ENCODE data around the gene TEKT2. TPM values are rescaled to one million over a fixed set of nuclear protein-coding genes. Genes with fewer than 3 reads are reported as not detected.

The TEKT2 gene, protein sequence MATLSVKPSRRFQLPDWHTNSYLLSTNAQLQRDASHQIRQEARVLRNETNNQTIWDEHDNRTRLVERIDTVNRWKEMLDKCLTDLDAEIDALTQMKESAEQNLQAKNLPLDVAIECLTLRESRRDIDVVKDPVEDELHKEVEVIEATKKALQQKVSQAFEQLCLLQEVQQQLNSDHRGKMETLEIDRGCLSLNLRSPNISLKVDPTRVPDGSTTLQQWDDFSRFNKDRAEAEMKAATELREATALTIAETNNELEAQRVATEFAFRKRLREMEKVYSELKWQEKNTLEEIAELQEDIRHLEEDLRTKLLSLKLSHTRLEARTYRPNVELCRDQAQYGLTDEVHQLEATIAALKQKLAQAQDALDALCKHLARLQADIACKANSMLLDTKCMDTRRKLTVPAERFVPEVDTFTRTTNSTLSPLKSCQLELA
- total RNA-seq, result not detected in 2 replicates

GRCh38 chr1:36083635-36084496, at the start of gene TEKT2:
TSS of gene TEKT2 (plus strand) at chr1:36084094. CDS start at chr1:36084922, 828 bp downstream.

GRCh38 chr1:36088577-36089392, 4.9 kb downstream of the TEKT2 start, which contains the start of gene ADPRS:
TSS of gene ADPRS (plus strand) at chr1:36088892. CDS start at chr1:36088905, 13 bp downstream.

GRCh38 chr1:36125129-36125991, 41.5 kb downstream of the TEKT2 start, which contains the start of gene COL8A2:
TSS of gene COL8A2 (minus strand) at chr1:36125222. CDS start at chr1:36100242, 24,980 bp downstream.

Other genes starting within 250 kb of the TEKT2 start
- 15.4 and 23.7 TPM in 2 replicates for gene AGO1, start 200.9 kb upstream of the TEKT2 start, total RNA-seq
- gene AGO3, start 153.0 kb upstream of the TEKT2 start, total RNA-seq, result 11.4 and 14.3 TPM in 2 replicates
- 15.1 and 20.3 TPM in 2 replicates for gene ADPRS, start 4.8 kb downstream of the TEKT2 start, total RNA-seq
- 2.3 and 3.7 TPM in 2 replicates for gene COL8A2, start 41.1 kb downstream of the TEKT2 start, total RNA-seq
- 58.1 and 62.6 TPM in 2 replicates for gene TRAPPC3, start 65.4 kb downstream of the TEKT2 start, total RNA-seq
- 99.9 and 136 TPM in 2 replicates for gene MAP7D1, start 72.1 kb downstream of the TEKT2 start, total RNA-seq
- 102 and 134 TPM in 2 replicates for gene THRAP3, start 140.3 kb downstream of the TEKT2 start, total RNA-seq
- 1.5 and 2.7 TPM in 2 replicates for gene SH3D21, start 222.3 kb downstream of the TEKT2 start, total RNA-seq
- 169 and 186 TPM in 2 replicates for gene EVA1B, start 239.6 kb downstream of the TEKT2 start, total RNA-seq